Neutrophil (primary cell): ENCODE measurements around the gene DUSP9.
A peak's percentile ranks its signal among the peaks of the same experiment; 100 is the strongest.

ENCODE experiments used
- H3K27ac ChIP-seq: fragments of 200-600 bp; sonication (generic); 2 replicates; pipeline ENCODE4 v1.5.1; 2016; ENCODE audit warnings: mild to moderate bottlenecking, moderate library complexity
- H3K27me3 ChIP-seq: fragments of 200-600 bp; sonication (generic); 2 replicates; pipeline ENCODE4 v1.6.0; 2016; ENCODE audit warnings: mild to moderate bottlenecking
- H3K36me3 ChIP-seq: fragments of 200-600 bp; sonication (generic); 2 replicates; pipeline ENCODE4 v1.5.1; 2017
- H3K4me1 ChIP-seq, 2 experiments: fragments of 200-600 bp in 1 of 2; sonication (generic) in 1 of 2; 1 replicate in 1 of 2; 2 replicates in 1 of 2; pipeline versions ENCODE4 v1.5.1 to v1.6.1; 2013 to 2016; ENCODE audit warnings: low read depth in 1 of 2, low read length in 1 of 2, mild to moderate bottlenecking in 1 of 2, moderate library complexity in 1 of 2; ENCODE audit not compliant: control insufficient read depth in 1 of 2, insufficient read depth in 1 of 2
- H3K4me3 ChIP-seq, 2 experiments: fragments of 200-600 bp in 1 of 2; sonication (generic) in 1 of 2; 1 replicate in 1 of 2; 2 replicates in 1 of 2; pipeline ENCODE4 v1.5.1; 2013 to 2016; ENCODE audit warnings: low read depth in 1 of 2, low read length in 1 of 2, mild to moderate bottlenecking in 1 of 2, moderate library complexity in 1 of 2
- H3K9me3 ChIP-seq: fragments of 200-600 bp; sonication (generic); 2 replicates; pipeline ENCODE4 v1.5.1; 2016
- TF ChIP-seq, protein P1 (sequence below): fragments of 200-600 bp; sonication (generic); IDR thresholded peaks from 2 replicates; pipeline ENCODE4 v1.5.1; 2016; ENCODE audit warnings: antibody characterized with exemption

DUSP9 gene

DNA sequence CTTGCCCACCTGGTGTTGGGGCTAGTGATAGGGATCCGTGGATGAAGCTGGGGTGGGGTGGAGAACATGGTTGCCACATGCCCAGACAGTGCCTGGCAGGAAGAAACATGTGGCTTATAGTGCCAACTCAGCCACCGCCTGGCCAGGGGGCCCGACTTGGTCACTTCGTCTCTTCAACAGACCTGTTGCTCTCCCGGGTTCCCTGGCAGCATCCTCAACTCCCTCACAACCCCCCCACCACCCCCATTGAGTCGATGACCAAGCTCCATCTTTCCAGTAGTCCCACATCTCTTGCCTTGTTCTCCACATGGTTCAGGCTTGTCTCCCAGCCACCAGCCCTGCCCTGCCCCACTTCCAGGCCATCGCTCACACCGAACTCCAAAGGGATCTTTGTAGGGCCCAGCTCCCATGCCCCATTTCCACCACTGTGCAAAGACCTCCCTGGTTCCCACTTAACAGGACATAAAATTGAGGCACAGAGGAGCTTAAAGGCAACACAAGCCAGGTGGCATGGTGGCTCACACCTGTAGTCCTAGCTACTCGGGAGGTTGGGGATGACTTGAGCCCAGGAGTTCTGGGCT is 18.8 kb downstream of the DUSP9 start:
- Histone ChIP-seq H3K9me3 (no peaks in the 10 kb centered on the region), H3K36me3 (no peaks in the 10 kb centered on the region), H3K27me3 (peaks cover 58% of the 10 kb centered on the region), H3K27ac (no peak overlapping the region), H3K4me3 (no peak overlapping the region), H3K4me1 (no peaks in the 10 kb centered on the region)
- TF ChIP-seq, protein P1, sequence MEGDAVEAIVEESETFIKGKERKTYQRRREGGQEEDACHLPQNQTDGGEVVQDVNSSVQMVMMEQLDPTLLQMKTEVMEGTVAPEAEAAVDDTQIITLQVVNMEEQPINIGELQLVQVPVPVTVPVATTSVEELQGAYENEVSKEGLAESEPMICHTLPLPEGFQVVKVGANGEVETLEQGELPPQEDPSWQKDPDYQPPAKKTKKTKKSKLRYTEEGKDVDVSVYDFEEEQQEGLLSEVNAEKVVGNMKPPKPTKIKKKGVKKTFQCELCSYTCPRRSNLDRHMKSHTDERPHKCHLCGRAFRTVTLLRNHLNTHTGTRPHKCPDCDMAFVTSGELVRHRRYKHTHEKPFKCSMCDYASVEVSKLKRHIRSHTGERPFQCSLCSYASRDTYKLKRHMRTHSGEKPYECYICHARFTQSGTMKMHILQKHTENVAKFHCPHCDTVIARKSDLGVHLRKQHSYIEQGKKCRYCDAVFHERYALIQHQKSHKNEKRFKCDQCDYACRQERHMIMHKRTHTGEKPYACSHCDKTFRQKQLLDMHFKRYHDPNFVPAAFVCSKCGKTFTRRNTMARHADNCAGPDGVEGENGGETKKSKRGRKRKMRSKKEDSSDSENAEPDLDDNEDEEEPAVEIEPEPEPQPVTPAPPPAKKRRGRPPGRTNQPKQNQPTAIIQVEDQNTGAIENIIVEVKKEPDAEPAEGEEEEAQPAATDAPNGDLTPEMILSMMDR: no peak

DNA sequence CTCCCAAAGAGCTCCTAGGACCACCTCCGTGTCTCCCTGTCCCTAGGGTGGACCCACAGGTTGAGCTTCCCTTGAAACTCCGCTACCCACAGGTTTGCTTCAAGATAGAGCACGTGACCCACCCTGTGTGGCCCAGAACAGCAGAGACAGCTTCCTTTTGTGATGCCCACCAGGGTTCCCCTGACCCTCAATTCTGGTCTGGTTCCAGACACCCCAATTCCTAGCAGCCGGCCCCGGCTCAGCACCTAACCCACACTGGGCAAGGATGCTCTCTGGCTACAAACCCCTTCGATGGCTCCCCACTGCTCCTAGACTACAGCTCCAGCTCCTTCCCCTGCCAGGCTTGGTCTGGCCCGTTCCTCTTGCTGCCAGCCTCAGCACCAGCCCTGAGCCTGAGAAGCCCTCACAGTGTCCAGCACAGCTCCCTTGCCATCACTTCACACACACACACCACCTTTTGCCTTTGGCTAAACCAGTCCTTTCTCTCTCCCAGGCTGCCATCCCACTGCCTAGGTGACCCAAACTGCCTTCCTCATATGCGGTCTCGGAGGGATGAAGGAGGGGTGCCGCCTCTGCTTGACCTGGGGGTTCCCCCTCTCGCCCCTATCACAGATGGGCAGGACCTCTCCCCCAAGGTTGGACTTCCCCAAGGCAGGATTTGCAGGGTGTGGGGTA is 20.4 kb downstream of the DUSP9 start:
- Histone ChIP-seq H3K9me3 (no peaks in the 10 kb centered on the region), H3K4me1 (no peaks in the 10 kb centered on the region), H3K27me3 (peaks cover 56% of the 10 kb centered on the region), H3K4me3 (no peak overlapping the region), H3K36me3 (no peaks in the 10 kb centered on the region), H3K27ac (no peak overlapping the region)
- TF ChIP-seq, protein P1: no peak

DNA sequence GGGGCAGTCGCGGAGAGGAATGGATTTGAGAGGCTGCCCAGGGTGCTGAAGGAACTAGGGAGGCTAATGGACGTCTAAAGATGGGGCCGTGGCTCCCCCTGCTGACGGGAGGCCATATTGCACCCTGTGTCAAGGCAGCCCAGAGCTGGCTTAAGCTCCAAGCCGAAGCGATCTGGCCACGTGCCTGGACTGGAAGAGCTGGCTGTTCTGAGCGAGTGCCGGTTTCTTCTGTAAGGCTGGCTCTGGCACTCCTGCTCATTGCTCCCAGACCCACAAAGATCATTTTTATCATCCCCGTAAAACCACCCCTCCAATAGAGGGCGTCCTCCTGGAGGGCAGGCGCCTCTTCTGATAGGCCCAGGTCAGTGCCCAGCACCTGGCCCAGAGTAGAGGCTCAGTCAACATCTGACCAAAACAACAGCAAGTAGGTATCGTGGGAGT is 21.0 kb downstream of the DUSP9 start:
- TF ChIP-seq, protein P1: peak; percentile 76
- Histone ChIP-seq H3K9me3 (no peaks in the 10 kb centered on the region), H3K36me3 (no peaks in the 10 kb centered on the region), H3K27ac (no peak overlapping the region), H3K4me1 (no peaks in the 10 kb centered on the region), H3K27me3 (peaks cover 56% of the 10 kb centered on the region), H3K4me3 (no peak overlapping the region)

DNA sequence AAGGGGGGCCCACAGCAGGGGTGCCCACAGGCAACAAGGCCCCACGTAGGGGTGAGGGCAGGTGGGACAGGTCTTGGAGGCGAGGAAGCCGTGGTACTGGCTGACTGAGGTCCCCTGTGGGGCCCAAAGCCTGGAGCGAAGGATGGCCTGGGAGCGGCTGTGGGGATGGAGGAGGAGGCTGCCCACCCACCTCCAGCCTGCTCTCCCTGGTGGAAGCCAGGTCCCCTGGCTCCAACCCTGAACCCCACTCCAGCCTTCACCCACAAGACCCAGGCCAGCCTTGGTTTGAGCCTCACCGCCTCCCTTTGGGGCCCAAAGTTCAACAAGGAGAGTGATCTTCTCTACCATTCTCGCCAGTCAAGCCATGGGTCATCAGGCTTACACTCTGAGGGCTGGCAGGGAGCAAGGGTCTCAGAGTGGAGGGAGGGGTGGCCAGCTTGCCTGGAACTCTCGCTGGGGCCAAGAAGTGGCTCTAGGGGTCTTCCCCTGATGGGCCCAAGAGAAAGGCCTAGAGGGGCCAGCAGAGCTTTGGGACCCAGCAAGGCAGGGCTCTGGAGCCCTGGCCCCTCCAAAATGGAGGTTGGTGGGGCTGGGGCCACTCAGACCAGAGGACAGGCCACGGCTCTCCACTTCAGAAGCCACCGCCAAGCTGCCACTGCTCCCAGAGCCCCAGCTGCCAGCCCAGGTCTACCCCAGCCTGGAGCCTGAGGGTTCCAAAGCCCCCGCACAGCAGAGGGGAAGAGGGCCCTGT is 21.6 kb downstream of the DUSP9 start:
- TF ChIP-seq, protein P1: no peak
- Histone ChIP-seq H3K4me3 (no peak overlapping the region), H3K4me1 (no peaks in the 10 kb centered on the region), H3K27ac (no peak overlapping the region), H3K9me3 (no peaks in the 10 kb centered on the region), H3K36me3 (no peaks in the 10 kb centered on the region), H3K27me3 (peaks cover 55% of the 10 kb centered on the region)

DNA sequence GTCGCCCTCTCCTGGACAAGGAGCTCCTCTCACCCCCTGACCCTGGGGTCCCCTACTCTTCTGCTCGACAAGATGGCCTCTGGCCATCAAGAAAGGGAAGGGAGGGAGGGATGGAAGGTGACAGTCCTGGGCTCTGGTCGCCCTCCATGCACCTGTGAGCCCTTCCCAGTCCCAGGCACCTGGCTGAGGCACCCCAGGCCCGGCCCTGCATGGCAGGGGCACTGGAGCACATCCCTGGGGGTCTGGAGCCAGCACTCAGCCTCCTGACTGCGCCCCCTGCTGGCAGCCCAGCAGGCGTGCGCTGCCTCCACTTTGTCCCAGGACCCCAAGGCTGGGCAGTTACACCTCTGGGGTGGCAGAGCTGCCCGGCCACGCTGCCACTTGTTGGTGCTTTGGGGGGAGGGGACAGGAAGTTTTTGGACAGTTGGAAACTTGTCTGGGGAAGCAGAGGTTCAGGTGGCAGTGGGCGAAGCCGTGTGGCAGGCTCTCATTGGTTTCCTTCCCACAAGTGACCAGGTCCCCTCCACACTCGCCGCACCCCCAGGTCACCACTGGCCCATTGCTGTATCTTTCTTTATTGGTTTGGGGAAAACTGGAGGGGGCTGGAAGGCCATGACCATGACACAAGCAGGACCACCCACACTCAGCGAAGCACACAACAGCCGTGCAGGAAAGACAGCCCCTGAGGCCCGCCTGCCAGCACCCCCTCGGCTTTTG is 22.3 kb downstream of the DUSP9 start:
- TF ChIP-seq, protein P1: peak; percentile 62
- H3K4me3 ChIP-seq: no peak overlapping the region
- H3K27ac ChIP-seq: no peak overlapping the region
- peaks cover 54% of the 10 kb centered on the region for H3K27me3 ChIP-seq
- H3K4me1 ChIP-seq: no peaks in the 10 kb centered on the region
- H3K9me3 ChIP-seq: no peaks in the 10 kb centered on the region
- no peaks in the 10 kb centered on the region for H3K36me3 ChIP-seq
